ENCODE measurements around the gene IRF7.

Gene IRF7

DNA sequence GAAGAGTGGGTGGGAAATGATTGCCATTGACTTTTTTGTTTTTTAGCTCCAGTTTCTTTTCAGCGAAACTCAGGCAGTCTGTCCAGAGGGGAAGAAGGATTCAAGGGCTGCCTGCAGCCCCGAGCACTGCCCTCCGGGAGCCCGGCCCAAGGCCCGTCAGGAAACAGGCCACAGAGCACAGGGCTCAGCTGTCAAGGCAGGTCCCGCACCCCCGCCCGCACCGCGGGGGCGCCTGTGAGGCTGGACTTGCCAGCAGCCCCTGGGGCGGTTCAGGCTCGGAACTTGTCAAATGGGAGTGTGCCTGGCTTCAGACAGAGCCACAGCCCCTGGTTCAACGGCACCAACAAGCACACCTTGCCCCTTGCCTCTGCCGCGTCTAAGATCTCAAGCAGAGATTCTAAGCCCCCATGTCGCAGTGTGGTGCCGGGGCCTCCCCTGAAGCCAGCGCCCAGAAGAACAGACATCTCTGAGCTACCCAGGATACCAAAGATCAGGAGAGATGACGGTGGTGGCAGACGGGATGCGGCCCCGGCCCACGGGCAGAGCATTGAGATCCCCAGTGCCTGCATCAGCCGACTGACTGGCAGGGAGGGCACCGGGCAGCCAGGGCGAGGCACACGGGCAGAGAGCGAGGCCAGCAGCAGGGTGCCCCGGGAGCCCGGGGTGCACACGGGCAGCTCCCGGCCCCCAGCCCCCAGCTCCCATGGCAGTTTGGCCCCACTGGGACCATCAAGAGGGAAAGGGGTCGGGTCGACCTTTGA is 8.6 kb downstream of the IRF7 start:
- no peak for DNase-seq

DNA sequence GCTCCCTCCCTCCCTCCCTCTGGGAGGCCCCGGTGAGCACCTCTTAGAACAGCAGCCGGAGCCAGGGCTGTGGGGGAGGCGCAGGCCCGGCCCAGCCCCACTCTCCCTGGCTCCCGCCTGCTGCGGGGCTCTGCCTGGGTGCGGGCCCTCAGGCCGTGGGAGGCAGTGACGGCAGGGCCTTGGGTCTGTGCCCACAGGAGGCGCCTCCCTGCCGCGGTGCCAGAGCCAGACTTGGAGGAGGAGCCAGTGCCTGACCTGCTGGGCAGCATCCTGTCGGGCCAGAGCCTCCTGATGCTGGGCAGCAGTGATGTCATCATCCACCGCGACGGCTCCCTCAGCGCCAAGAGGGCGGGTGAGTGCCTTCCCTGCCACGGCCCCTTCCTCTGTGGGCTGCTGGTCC is 9.5 kb downstream of the IRF7 start:
- no peak for DNase-seq

GRCh38 chr11:605286-606129 is 10.2 kb downstream of the IRF7 start:
- no peak for DNase-seq

GRCh38 chr11:603154-603553 is 12.6 kb downstream of the IRF7 start:
- DNase-seq: no peak

GRCh38 chr11:601573-602245 is 14.0 kb downstream of the IRF7 start:
- no peak for DNase-seq

- DNase-seq: no peak
These were observed 17.6 kb downstream of the IRF7 start for GRCh38 chr11:598005-598680.

- DNase-seq: no peak
These were observed 18.5 kb downstream of the IRF7 start for GRCh38 chr11:597166-597725.

DNA sequence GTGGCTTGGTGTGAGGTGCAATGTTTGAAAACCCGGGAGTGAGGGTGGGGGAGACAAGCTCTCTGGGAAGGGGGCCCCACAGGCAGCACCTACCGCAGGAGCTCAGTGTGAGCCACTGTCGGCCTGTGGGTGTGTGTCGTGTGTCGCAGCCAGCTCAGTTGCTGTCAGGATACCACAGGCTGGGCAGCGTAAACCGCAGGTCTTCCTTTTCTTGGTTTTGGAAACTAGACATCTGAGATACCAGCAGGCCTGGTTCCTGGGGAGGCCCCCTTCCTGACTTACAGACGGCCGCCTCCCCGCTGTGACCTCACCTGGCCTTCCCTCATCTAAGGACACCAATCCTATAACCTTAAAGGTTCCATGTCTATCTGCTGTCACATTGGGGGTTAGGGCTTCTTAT is 19.4 kb downstream of the IRF7 start:
- no peak for DNase-seq

- no peak for DNase-seq
These were observed 20.4 kb downstream of the IRF7 start for GRCh38 chr11:595400-595799.

DNA sequence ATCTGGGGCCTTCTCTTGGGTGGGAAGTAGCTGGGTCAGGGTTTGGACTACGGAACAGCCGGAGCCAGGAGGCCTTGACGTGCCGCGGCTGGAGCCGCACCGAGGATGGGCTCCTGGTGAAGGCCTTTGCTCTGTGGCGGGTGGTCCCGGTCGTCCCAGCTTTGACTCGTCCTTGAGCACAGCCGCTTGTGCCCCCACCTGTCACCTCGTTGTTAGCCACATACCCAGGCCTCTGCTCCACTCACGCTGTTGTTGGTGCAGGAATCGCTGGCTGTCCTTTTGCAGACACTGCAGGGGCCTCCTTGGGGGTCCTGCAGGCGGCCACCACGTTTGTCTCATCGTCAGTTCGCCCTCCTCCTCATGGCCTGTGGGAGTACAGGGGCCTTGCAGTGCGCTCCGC is 22.4 kb downstream of the IRF7 start:
- no peak for DNase-seq

- no peak for DNase-seq
These were observed 22.8 kb downstream of the IRF7 start for GRCh38 chr11:592918-593317.

- no peak for DNase-seq
These were observed 23.2 kb downstream of the IRF7 start for GRCh38 chr11:592501-592900.

- DNase-seq: no peak
These were observed 24.8 kb downstream of the IRF7 start for GRCh38 chr11:590997-591396.

- DNase-seq: no peak
These were observed 26.0 kb downstream of the IRF7 start for GRCh38 chr11:589798-590197.

DNA sequence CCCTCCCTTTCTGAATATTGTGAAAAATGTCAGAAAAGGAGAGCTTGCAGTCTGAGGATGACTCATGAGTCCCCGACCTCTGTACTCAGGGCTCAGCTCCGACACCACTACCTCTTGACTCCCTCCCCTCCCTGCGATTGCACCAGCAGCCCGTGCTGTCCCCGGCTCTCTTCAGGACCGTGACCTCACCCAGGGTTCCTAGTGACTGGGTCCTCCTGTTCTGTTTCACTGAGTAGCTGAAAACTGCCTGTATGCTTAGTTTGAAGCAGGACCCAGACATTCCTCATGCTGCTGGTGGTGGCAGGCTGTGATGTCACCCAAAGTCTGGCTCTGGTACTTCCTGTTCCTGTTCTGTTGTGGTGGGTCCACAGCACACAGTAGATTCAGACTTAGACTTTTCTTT is 27.8 kb downstream of the IRF7 start:
- DNase-seq: peak; percentile 71

DNA sequence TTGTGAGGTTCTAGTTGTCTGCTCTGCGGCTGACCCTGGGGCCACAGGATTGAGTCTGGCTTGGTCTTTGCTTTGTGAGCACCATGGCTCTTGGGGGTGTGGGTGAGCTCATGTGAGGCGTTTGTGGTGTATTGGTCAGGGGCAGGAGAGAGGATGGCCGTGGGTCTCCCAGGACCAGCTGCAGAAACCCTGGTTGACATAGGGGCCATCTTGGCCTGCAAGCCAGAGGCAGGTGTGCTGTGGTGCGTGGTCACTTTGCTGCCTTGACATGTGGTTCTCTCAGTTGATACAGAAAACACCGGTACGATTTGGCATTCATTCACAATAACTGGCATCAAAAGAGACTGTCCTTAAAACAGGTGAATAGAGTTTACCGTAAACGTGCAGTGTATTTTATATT is 28.2 kb downstream of the IRF7 start:
- no peak for DNase-seq

- no peak for DNase-seq
These were observed 29.1 kb downstream of the IRF7 start for GRCh38 chr11:586376-587316.

GRCh38 chr11:584287-584686 is 31.5 kb downstream of the IRF7 start:
- DNase-seq: no peak

- DNase-seq: no peak
These were observed 34.0 kb downstream of the IRF7 start for GRCh38 chr11:581752-582151.

DNA sequence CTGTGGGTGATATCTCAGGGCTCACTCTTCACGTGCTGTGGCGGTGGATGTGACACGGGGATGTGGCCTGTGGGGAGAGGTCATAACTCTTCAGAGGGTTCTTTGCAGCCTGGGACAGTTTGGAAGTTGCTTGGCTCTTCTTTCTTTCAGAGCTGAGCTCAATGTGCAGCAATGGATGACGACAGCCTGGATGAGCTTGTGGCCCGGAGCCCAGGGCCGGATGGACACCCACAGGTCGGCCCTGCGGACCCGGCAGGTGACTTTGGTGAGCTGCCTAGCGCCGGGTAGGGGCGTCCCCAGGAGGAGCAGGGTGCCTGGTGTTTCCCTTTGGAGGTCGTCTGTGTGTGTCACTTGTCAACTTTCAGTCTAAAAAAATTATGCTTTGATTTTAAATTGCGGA is 34.4 kb downstream of the IRF7 start:
- DNase-seq: no peak

GRCh38 chr11:579830-580601 is 35.7 kb downstream of the IRF7 start:
- DNase-seq: no peak
